Activated CD8-positive, alpha-beta memory T cell treated with anti-CD3 and anti-CD28 coated beads, Interleukin-2, amount 50 U/mL, for 24 hours (primary cell): ENCODE results near the gene NIPA2.

Experiments used
- DNase-seq: peaks from one replicate; pipeline ENCODE4 v3.0.0-alpha.2; 2020; ENCODE audit errors: extremely low read depth

The NIPA2 gene

DNA sequence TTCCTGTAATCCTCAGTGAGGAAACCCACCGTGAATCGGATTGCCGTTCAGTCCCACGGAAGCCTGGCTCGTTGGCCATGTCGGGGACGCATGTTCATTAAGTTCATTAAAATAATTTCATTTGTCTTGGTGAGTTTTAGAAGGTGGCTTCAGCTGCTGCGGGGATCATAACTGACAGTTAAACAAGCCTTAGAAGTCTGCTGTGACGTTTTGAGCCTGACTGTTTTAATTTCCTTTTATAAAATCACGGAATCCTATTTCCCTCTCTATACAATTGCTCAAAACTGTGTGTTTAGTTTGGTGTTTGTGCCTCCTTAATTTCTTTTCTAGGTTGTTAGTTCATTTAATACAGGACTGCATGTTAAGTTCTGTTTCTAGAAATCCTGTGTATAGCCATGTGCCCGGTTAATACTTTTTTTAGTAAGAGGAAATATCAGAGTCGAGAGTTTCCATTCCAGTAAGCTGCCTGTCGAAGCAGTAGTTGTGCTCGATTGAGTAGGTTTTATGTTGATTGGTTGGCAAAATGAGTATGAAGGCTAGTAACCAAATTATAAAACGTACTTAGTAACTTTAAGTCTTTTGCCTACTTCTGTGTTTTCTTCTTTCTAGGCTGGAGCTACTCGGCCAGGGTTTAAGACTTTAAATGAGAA lies 705 bp downstream of the NIPA2 start:
- DNase-seq: no peak

DNA sequence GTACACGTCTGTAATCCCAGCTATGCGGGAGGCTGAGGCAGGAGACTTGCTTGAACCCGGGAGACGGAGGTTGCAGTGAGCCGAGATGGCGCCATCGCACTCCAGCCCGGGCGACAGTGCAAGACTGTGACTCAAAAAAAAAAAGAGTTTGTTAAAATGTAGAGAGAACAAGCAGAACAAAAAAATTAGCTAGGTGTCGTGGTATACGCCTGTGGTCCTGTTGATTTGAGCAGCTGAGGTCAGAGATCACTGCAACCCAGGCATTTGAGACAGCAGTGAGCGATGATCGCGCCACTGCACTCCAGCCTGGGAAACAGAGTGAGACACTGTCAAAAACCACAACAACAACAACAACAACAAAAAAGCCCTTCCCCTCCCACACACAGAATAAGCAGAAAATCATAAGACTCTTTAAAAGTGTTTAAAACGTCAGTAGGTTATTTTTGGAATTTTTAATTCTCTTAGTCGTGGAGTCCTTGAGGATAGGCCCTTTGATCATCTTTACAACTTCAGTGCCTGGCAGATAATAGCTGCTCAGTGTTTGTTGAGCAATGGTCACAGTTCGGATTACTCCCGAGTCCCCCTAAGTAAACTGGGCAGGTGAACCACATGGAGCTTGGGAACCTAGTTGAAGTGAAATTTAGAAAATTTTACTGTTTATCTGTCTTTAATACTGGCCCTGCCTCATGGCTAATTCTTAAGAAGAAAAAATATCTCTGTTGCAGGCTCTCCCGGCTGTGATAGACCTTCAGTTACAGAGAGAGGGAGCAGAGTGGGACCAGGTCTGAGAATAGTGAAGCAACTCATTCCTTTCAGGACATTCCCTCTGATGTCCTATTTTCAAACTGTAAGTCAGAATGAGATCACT lies 6.2 kb downstream of the NIPA2 start:
- DNase-seq: no peak

DNA sequence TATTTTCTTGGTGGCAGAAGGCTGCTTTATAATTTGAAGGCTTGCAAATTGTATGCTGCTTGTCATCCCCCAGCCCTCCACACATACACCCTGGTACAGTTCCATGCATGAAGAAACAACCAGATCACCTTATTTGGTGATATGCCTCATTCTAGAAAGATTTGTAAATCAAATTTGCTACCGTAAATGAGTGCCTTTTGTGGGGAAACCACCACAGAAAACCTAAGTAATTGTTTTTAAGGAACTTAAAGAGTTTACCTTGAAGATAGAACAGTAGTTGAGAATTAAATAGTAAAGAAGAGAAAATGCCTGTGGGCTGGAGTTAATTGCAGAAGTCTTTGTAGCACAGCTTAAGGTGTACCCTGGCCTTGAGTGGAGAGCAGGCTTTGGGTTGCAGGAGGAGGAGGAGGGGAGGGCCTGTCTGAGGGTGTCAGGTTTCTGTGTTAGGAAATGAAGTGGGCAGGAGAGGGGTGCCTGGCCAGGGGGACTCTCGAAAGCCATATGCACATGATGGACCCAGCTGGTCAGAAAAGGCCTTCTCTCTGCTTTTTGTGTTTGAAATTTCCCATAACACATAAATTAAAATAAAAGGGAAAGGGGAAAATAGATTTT lies 6.9 kb downstream of the NIPA2 start:
- DNase-seq: no peak

DNA sequence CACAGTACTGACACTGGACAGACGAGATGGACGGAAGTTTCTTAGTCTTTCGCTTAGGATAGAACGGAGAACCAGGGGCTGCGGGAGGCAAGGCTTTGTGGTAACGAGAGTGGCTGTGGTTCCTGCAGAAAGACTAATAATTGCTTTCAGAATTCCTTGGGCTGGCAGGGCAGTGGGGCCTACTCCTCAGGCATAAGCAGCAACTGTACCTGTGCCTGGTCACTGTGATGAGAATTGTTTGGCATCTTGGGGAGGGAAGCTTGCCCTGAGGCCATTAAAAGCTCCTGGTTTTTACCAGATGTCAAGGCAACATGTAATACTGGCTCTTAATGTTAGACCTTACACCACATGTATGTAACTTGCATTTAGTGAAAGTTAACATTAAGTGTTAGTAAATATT lies 7.6 kb downstream of the NIPA2 start:
- DNase-seq: no peak

DNA sequence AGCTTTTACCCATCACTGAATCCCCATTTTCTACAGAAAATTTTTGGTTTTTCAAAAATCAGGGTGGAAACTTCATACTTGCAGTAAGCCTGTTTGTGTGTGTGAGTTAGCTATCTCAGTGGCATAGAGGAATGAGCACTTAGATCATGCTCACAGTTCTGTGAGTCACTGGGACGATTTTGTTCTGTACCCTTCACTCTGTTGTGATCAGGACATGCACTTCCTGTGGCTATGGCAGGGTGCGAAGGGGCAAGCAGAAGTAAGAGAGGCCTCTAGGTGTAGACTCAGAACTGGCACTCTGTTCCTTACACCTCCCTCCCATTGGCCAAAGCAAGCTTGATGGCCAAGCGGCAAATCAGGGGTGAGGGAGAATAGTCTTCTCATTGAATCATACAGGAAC lies 11.6 kb downstream of the NIPA2 start:
- no peak for DNase-seq

DNA sequence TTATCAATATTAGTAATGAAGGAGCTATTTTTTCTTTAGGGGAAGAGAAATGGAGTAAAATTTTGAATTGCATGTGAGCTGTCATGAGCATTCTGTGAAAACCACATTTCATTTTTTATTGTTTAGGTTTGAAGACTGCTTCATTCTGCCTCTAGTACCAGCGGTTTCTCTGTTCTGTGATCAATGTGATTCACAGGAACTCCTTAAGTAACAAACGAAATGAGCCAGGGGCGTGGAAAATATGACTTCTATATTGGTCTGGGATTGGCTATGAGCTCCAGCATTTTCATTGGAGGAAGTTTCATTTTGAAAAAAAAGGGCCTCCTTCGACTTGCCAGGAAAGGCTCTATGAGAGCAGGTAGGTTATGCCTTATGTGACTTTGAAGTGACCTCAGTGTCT lies 13.0 kb downstream of the NIPA2 start:
- DNase-seq: no peak

DNA sequence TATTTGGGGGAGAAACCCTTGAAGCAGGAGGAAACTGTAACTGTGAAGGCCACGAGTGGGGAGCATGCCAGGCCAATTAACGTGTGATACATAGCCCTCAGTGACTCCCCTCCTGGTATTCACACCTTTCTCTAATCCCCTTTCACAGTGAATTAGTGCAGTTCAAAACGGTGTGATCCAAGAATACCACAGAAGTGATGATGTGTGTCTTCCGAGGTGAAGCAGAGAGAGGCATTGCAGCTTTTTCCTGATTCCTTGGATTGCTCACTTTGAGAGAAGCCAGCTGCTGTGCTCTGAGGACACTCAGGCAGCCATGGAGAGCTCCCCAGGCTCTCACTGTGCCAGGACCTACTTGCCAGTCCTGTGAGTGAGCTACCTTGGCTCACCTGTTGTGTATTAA lies 17.3 kb downstream of the NIPA2 start:
- DNase-seq: no peak

DNA sequence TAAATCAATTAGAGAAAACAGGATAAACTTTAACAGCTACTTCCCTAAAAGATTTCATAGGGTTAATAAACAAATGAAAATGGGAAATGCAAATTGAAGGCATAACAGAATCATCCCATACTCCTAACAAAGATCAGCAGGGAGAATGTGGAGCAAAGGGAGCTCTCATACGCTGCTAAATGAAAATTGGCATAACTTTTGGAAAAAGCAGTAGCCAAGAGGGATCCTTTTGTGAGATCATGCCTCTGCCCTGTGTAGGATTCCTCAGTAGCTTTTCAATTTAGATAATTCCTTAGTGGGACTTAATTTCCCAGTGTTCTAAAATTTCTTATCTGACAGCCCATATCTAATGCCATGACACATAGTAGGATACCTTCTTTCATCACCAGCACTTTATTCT lies 18.2 kb downstream of the NIPA2 start:
- DNase-seq: no peak

DNA sequence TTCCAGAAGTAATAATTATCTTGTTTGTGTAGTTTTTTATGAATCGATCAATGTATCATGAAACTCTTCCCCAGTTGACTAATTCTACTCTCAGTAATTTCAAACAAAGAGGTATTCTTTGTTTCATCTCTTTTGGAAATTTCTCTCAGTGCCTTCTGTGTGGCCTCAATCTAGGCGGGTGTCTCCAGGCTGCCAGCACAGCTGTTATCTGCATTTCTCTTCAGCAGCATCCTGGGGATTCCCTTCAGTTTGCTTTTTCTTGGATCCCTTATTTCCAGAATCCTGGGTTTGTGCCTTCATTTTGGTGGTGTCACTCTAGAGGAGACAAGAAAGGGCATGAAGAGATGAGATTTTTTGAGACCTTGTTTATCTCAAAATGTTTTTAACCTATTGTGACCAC lies 22.7 kb downstream of the NIPA2 start:
- no peak for DNase-seq

DNA sequence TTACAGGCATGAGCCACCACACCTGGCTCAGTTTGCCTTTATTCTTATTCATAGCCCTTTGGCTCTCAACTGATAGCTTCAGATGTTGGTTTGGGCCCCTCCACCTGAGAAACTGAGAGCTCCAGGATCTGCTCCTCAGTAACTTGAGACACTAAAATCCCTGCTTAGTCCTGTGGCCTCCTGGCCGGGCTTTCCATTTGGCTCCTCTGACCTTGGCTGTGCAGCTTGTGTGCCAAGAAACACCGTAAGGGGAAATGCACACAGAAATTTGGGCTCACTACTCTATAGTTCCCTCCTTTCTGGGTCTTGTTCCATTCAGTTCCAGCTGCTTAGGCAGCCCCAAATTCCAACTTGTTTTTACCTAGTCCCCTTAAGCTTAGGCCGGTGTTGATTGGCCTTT lies 24.9 kb downstream of the NIPA2 start:
- DNase-seq: no peak

DNA sequence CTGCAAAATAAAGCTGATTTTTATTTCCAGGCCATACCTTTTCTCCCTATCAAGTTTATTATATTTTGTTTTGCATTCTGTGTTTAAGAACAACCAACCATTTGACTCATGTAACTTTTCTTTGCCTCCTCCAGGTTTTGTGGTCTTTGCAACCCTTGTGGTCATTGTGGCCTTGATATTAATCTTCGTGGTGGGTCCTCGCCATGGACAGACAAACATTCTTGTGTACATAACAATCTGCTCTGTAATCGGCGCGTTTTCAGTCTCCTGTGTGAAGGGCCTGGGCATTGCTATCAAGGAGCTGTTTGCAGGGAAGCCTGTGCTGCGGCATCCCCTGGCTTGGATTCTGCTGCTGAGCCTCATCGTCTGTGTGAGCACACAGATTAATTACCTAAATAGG lies 27.6 kb downstream of the NIPA2 start:
- DNase-seq: no peak

DNA sequence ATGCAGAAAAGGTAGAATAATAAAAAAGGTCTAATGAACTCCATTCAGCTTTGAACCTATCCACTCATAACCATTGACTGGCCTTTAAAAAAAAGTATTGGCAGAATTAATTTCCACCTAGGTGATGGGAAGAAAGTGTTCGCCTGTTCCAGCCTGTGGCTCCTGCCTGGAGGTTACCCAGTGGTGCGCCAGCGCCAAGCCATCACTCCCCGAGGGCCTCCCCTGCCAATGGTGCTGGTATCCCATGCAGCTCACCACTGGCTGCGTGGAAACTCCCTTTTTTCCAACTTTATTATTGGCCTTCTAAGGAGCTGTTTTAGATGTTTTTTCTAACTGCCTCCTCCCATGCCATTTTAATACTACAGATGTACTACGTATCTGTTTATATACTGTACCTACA lies 29.4 kb downstream of the NIPA2 start:
- DNase-seq: no peak

DNA sequence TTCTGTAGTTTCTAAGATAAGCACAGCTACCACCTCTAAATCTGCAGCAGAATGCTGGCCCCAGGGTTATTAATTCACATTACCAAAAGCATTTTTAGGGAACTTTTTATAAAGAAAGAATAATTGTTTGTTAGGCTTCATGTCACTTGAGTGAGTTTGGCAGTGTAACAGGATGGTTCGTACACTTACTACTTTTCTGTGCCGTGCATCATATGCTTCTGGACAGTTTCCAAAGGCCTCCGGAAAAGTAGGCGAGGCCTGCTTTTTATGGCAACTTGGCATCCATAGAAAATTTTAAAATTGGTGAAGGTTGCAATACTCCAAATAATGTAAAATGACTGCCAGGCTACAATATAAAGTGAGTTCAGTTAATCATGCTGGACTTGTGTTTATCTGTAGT lies 30.0 kb downstream of the NIPA2 start:
- DNase-seq: no peak

DNA sequence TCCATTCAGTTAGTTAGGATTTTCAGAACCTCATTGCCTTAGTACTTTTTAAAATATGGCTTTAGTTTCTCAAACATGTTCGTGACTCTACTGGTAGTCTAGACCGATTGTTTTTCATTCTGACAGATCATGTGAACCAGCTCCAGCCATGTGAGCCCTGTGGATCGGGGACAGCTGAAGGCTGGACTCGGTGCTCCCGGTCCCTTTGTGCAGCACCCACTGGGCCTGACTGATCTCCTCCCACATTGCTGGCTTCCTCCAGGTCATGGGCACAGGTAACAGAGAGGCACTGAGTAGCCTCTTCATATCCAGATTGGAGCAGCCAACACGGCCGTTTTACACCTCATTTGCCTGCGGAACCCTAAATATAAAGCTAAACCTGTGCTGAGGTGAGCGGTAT lies 30.5 kb downstream of the NIPA2 start:
- no peak for DNase-seq

DNA sequence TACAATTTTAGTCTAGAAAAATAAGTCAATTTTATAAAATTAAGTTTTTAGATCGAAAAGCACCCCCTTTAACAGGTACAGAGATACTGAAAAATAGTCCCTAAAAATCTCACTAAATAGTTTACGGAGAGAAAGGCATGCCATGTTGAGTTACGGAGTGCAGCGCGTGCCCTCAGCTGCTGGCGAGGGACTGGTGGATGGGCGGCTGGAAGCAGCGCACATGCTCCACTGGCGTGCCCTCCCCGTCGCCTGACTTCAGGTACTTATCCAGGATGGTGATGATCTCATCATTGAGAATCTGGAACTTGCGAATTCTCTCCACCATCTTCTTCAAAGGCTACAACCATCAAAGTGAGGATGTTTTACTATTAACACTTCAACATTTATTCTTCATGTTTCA lies 31.4 kb downstream of the NIPA2 start:
- no peak for DNase-seq

DNA sequence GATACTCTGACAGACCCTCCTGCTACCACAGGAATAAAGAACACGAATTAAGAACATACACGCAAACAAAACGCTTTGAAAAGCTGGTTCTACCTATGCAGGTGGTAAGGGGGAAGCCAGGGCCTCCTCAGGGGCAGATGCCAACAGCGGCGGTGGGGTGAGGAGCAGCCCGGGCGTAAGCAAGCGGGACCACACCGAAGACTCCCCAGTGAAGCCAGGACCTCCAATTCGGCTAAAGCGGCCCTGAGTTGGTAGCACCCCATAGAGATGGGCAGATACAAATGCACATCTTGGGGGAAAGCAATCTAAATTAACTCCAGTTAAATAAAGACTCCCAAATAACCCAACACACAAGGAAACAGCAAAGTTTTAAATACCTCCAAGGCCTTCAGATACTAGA lies 32.4 kb downstream of the NIPA2 start:
- DNase-seq: no peak

DNA sequence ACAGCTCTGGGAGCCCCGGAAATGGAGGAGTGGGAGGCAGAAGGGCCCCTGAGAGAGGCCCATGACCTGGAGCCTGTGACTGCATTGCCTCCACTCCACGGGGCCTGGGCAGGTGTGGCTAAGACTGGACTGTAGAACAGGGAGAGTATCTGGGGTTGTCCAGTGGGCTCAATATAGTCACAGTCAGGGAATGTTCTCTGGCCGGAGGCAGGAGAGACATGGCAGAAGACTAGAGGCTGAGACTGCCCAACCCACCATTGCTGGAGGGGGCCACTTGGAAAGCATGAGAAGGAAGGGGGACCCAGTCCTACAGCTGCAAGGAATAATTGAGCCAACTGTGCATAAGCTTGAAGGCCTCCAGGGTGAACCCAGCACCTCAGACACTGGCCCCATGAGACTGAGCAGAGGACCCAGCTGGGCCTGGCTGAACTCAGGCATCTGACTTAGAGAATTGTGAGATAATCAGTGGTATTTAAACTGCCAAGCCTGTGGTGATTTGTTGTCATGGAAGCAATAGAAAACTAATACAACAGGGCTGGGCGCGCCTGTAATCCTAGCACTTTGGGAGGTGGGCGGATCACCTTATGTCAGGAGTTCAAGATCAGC lies 33.1 kb downstream of the NIPA2 start:
- DNase-seq: no peak

DNA sequence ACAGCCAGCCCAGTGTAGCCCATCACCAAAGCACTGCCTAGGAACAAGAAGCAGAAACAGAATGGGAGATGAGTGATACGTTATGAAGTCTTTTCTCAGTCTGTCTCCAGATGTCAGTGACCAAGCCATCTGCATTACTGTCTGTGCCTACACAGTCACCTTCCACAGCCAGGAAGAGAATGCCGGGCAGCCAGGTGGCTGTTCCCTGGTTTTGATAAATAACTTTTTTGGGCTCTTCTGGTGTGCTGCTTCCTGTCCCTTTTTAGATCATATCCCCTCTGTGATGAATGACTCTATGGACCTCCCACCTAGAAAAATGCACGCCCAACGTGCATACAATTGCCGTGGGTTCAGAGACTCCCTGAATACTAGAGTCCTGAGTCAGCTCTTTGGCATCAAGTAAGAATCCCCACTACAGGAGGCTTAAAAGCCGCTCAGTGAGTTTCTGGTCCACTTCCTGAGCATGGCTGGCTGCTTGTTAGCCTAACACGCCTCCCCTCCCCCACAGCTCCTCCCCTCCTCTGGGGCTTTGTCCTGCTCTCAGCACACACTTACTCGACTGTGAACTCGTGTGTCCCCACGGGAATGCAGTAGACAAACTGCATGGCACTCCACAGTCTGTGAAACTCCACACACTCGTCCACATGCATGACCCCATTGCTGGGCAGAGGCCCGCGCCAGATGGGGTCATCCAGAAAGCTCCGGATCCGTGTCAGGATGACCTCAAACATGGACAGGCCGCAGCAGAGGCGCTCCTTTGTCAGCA lies 34.7 kb downstream of the NIPA2 start:
- no peak for DNase-seq

DNA sequence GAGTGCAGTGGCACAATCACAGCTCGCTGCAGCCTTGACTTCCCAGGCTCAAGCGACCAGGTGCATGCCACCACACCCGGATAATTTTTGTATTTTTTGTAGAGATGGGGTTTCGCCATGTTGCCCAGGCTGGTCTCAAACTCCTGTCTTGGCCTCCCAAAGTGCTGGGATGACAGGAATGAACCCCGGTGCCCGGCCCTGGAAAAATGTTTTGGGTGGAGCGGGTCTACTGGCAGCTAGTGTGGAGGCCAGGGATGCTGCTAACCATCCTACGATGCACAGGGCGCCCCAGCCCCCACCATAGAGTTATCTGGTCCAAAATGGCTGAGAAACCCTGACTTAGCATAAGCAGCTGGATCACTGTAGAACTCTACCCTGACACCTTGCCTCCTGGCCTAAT lies 35.4 kb downstream of the NIPA2 start:
- DNase-seq: no peak

DNA sequence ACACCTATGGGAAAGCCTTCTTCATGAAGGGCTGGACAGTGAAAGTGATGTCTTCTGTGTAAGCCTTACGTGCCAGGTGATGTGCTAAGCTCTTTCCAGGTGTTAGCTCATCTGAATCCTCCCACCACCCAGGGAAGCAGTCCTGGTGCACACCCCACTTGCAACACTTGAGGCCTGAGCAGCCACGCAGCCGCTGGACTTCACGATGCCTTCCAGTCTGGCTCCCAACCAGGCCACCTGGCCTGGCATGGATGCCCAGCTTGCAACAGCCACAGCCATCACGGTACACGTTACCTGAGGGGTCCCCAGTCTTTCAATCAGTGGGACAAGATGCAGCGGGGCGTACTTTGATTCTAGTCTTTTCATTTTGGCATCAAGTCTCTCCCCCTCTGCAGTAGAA lies 35.8 kb downstream of the NIPA2 start:
- DNase-seq: no peak

DNA sequence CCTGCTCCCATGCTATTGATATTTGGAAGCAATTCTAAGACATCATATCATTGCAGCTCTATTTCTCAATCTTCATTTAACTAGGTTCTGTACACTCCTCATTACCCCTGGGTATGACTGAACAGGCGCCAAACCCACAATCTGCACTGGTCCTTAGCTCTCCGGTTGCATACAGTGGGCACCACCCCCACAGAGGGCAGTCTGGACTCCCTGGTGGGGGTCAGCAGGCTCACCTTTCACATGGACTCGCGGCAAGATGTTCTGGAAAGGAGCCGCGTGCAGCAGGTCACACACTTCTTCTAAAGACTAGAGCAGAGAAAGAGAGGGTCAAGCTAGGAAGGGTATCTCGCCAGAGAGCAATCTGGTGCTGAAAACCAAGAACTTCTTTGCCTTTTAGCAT lies 36.5 kb downstream of the NIPA2 start:
- DNase-seq: no peak

DNA sequence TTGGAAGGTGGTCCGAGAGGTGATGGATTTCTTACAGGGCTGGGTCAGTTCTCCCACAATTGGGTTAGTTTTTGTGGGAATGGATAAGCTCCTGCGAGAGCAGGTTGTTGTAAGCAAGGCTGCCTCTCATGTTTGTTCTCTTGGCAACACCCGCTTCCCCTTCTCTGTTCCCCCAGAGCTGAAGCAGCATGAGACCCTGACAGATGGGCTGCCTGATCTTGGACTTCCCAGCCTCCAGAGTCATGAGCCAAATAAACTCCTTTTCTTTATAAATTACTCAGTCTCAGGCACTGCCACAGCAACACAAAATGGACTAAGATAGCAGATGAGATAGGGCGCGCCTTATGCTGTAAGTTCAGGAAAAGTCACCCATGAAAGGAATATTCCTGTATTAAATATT lies 38.7 kb downstream of the NIPA2 start:
- DNase-seq: no peak
